ENCODE data around the gene STX8.

The STX8 gene

GRCh38 chr17:9242983-9243382 lies 332.6 kb downstream of the STX8 start:
- H3K4me3 ChIP-seq (ENCODE audit: low read depth, low read length): no peak overlapping the region
- TF ChIP-seq CTCF (IDR thresholded peaks at IDR 0.05; ENCODE audit: insufficient read depth, low read length, missing control alignments): no peak
- ChIA-PET CTCF (no interaction called here), POLR2A (no interaction called here)
- no peak for DNase-seq (ENCODE audit: low read depth, low spot score)

GRCh38 chr17:9242497-9242881 lies 333.1 kb downstream of the STX8 start:
- ChIA-PET CTCF (no interaction called here), POLR2A (no interaction called here)
- DNase-seq (ENCODE audit: low read depth, low spot score): no peak
- TF ChIP-seq CTCF (IDR thresholded peaks at IDR 0.05; ENCODE audit: insufficient read depth, low read length, missing control alignments): no peak
- no peak overlapping the region for H3K4me3 ChIP-seq (ENCODE audit: low read depth, low read length)

GRCh38 chr17:9241774-9242496 lies 333.7 kb downstream of the STX8 start:
- no peak for TF ChIP-seq CTCF (IDR thresholded peaks at IDR 0.05; ENCODE audit: insufficient read depth, low read length, missing control alignments)
- POLR2A ChIA-PET: no interaction called here
- CTCF ChIA-PET: no interaction called here
- DNase-seq (ENCODE audit: low read depth, low spot score): no peak
- H3K4me3 ChIP-seq (ENCODE audit: low read depth, low read length): no peak overlapping the region

- TF ChIP-seq CTCF (IDR thresholded peaks at IDR 0.05; ENCODE audit: insufficient read depth, low read length, missing control alignments): no peak
- ChIA-PET CTCF (no interaction called here), POLR2A (no interaction called here)
- no peak overlapping the region for H3K4me3 ChIP-seq (ENCODE audit: low read depth, low read length)
- DNase-seq (ENCODE audit: low read depth, low spot score): no peak
These were observed 334.3 kb downstream of the STX8 start for GRCh38 chr17:9241371-9241712.

GRCh38 chr17:9240659-9241370 lies 334.8 kb downstream of the STX8 start:
- POLR2A ChIA-PET: no interaction called here
- CTCF ChIA-PET: no interaction called here
- DNase-seq (ENCODE audit: low read depth, low spot score): no peak
- H3K4me3 ChIP-seq (ENCODE audit: low read depth, low read length): no peak overlapping the region; the same call in 1 of the 2 replicates
- no peak for TF ChIP-seq CTCF (IDR thresholded peaks at IDR 0.05; ENCODE audit: insufficient read depth, low read length, missing control alignments)

GRCh38 chr17:9239793-9240658 lies 335.6 kb downstream of the STX8 start:
- no peak for DNase-seq (ENCODE audit: low read depth, low spot score)
- ChIA-PET POLR2A (no interaction called here), CTCF (no interaction called here)
- TF ChIP-seq CTCF (IDR thresholded peaks at IDR 0.05; ENCODE audit: insufficient read depth, low read length, missing control alignments): no peak
- peak overlapping the region; percentile 51 for H3K4me3 ChIP-seq (ENCODE audit: low read depth, low read length)

Measured in AG04449 (cell line).